LoVo (cell line): Measurements from ENCODE around the gene CSTF1.

Experiments
- DNase-seq: peaks from one replicate; pipeline ENCODE4 v3.0.0-alpha.2; 2016; ENCODE audit warnings: low spot score

Gene CSTF1

GRCh38 chr20:56429502-56429901 lies 37.1 kb downstream of the CSTF1 start:
- no peak for DNase-seq

- no peak for DNase-seq
Observed at GRCh38 chr20:56429941-56430340, 37.5 kb downstream of the CSTF1 start.

- no peak for DNase-seq
Observed at GRCh38 chr20:56430461-56430860, 38.0 kb downstream of the CSTF1 start.

- DNase-seq = no peak
Observed at GRCh38 chr20:56430957-56431356, 38.5 kb downstream of the CSTF1 start.

- no peak for DNase-seq
Observed at GRCh38 chr20:56431471-56431870, 39.0 kb downstream of the CSTF1 start.

GRCh38 chr20:56433221-56433879 lies 40.9 kb downstream of the CSTF1 start:
- DNase-seq = no peak

GRCh38 chr20:56433880-56434255 lies 41.4 kb downstream of the CSTF1 start:
- DNase-seq = no peak

GRCh38 chr20:56437196-56437960 lies 44.9 kb downstream of the CSTF1 start:
- no peak for DNase-seq

GRCh38 chr20:56438284-56438683 lies 45.8 kb downstream of the CSTF1 start:
- DNase-seq = no peak

GRCh38 chr20:56439771-56440291 lies 47.4 kb downstream of the CSTF1 start:
- DNase-seq = no peak

- DNase-seq = no peak
Observed at GRCh38 chr20:56440346-56441007, 48.0 kb downstream of the CSTF1 start.

- DNase-seq = no peak
Observed at GRCh38 chr20:56442389-56443365, 50.2 kb downstream of the CSTF1 start.

GRCh38 chr20:56443654-56444540 lies 51.5 kb downstream of the CSTF1 start:
- no peak for DNase-seq

- DNase-seq = no peak
Observed at GRCh38 chr20:56445130-56445529, 52.7 kb downstream of the CSTF1 start.

GRCh38 chr20:56445540-56445939 lies 53.1 kb downstream of the CSTF1 start:
- DNase-seq = no peak

- DNase-seq = no peak
Observed at GRCh38 chr20:56447227-56447626, 54.8 kb downstream of the CSTF1 start.

- no peak for DNase-seq
Observed at GRCh38 chr20:56449459-56449858, 57.0 kb downstream of the CSTF1 start.

- no peak for DNase-seq
Observed at GRCh38 chr20:56451056-56451765, 58.8 kb downstream of the CSTF1 start.

GRCh38 chr20:56453352-56453751 lies 60.9 kb downstream of the CSTF1 start:
- no peak for DNase-seq

GRCh38 chr20:56454754-56455153 lies 62.3 kb downstream of the CSTF1 start:
- DNase-seq = no peak
